ENCODE results near the gene EIF3D. TPM values are rescaled to one million over a fixed set of nuclear protein-coding genes. Genes with fewer than 3 reads are reported as not detected.

The EIF3D gene
- total and polyA plus RNA-seq, 9 of the 15 experiments (the other 6 are each of a cell fraction or from before 2014, with no cell fraction given) = 191 to 422 (median 279) TPM

- peak; percentile 76 for TF ChIP-seq SMC3 (conservative IDR thresholded peaks at IDR 0.05; ENCODE audit: insufficient read depth, low read depth, low read length)
- TF ChIP-seq ELF1 (tag; IDR thresholded peaks at IDR 0.05) = peak; percentile 63
- TF ChIP-seq, protein P1, sequence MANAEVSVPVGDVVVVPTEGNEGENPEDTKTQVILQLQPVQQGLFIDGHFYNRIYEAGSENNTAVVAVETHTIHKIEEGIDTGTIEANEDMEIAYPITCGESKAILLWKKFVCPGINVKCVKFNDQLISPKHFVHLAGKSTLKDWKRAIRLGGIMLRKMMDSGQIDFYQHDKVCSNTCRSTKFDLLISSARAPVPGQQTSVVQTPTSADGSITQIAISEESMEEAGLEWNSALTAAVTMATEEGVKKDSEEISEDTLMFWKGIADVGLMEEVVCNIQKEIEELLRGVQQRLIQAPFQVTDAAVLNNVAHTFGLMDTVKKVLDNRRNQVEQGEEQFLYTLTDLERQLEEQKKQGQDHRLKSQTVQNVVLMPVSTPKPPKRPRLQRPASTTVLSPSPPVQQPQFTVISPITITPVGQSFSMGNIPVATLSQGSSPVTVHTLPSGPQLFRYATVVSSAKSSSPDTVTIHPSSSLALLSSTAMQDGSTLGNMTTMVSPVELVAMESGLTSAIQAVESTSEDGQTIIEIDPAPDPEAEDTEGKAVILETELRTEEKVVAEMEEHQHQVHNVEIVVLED (CRISPR knock-in tag; IDR thresholded peaks at IDR 0.05) = no peak
- TF ChIP-seq NFATC3 (IDR thresholded peaks at IDR 0.05) = no peak
- no peak for TF ChIP-seq ZNF75A (CRISPR knock-in tag; IDR thresholded peaks at IDR 0.05)
- no peak for TF ChIP-seq SIN3A (IDR thresholded peaks at IDR 0.05; ENCODE audit: borderline replicate concordance in 2 of 2, control insufficient read depth in 1 of 2, low read depth in 2 of 2, low read length in 2 of 2)
- no peak for TF ChIP-seq ZNF212 (CRISPR knock-in tag; IDR thresholded peaks at IDR 0.05)
- no peak for TF ChIP-seq ZNF717 (CRISPR knock-in tag; IDR thresholded peaks at IDR 0.05)
- no peak for TF ChIP-seq MLX (CRISPR knock-in tag; conservative IDR thresholded peaks at IDR 0.05)
- no peak for TF ChIP-seq SMAD1 (IDR thresholded peaks at IDR 0.05; ENCODE audit: low read depth, low read length, partially characterized antibody)
- TF ChIP-seq MED1 (CRISPR knock-in tag; IDR thresholded peaks at IDR 0.05; ENCODE audit: borderline replicate concordance) = no peak
- no peak for TF ChIP-seq NFE2L1 (tag; IDR thresholded peaks at IDR 0.05; ENCODE audit: borderline replicate concordance, low read depth)
- no peak for TF ChIP-seq MXI1 (IDR thresholded peaks at IDR 0.05; ENCODE audit: low read depth, low read length)
- TF ChIP-seq MTA1 (IDR thresholded peaks at IDR 0.05; ENCODE audit: borderline replicate concordance) = no peak
- no peak for TF ChIP-seq ZNF23 (CRISPR knock-in tag; IDR thresholded peaks at IDR 0.05)
- no peak for TF ChIP-seq IRF2 (CRISPR knock-in tag; IDR thresholded peaks at IDR 0.05)
- peak; percentile 84 for TF ChIP-seq REST (IDR thresholded peaks at IDR 0.05; ENCODE audit: borderline replicate concordance)
- TF ChIP-seq REST (CRISPR knock-in tag; IDR thresholded peaks at IDR 0.05; ENCODE audit: low read depth) = no peak
These were observed 58.6 kb downstream of the EIF3D start (continued) for GRCh38 chr22:36470162-36470993.

Data from K562 (cell line).